ENCODE measurements around the gene CLMN. TPM values are rescaled to one million over a fixed set of nuclear protein-coding genes. Genes with fewer than 3 reads are reported as not detected.

Gene CLMN
- total and polyA plus RNA-seq, 2 of the 4 experiments (the other 2 are of a cell fraction), result 0.10 to 0.18 TPM

- Histone ChIP-seq H3K14ac (replicated peaks; ENCODE audit: low read depth, low read length) (no peak overlapping the region), H3K27me3 (ENCODE audit: control insufficient read depth, insufficient read depth, low read length) (no peaks in the 10 kb centered on the region; the same call in none of the 2 replicates), H2BK15ac (ENCODE audit: low read depth, low read length) (no peak overlapping the region), H3K4me2 (ENCODE audit: low read depth, low read length) (no peak overlapping the region), H3K4ac (ENCODE audit: low read depth, low read length) (no peak overlapping the region), H3K36me3 (ENCODE audit: control insufficient read depth, insufficient read depth, low read length) (no peaks in the 10 kb centered on the region), H2BK20ac (ENCODE audit: low read depth, low read length) (no peak overlapping the region), H3K79me1 (ENCODE audit: low read depth in 1 of 2, low read length in 2 of 2) (no peaks in the 10 kb centered on the region), H3K9me1 (ENCODE audit: insufficient read depth, low read length) (no peaks in the 10 kb centered on the region), H4K5ac (ENCODE audit: low read depth, low read length) (no peak overlapping the region), H4K8ac (ENCODE audit: low read depth in 2 of 2, low read length in 2 of 2) (no peak overlapping the region), H2BK5ac (ENCODE audit: low read depth, low read length, poor library complexity, severe bottlenecking) (no peak overlapping the region), H3K27ac (ENCODE audit: insufficient read depth, low read length) (no peak overlapping the region), H3K9ac (ENCODE audit: low read depth, low read length) (no peak overlapping the region), H3K23ac (ENCODE audit: low read depth, low read length) (no peak overlapping the region), H3K56ac (ENCODE audit: extremely low read depth, insufficient read depth, low read length) (no peak overlapping the region), H2AK9ac (replicated peaks; ENCODE audit: low read depth, low read length, poor library complexity) (no peak overlapping the region), H3K18ac (ENCODE audit: low read depth, low read length) (no peak overlapping the region), H3K4me3 (ENCODE audit: insufficient read depth, low read depth, low read length) (no peak overlapping the region), H2BK120ac (ENCODE audit: low read depth, low read length) (no peak overlapping the region), H4K20me1 (ENCODE audit: insufficient read depth, low read length) (no peaks in the 10 kb centered on the region), H2AFZ (replicated peaks; ENCODE audit: low read length, poor library complexity) (no peak overlapping the region), H3K4me1 (ENCODE audit: control insufficient read depth, insufficient read depth, low read length) (no peaks in the 10 kb centered on the region), H2AK5ac (ENCODE audit: low read depth, low read length) (no peak overlapping the region), H3K9me3 (ENCODE audit: control insufficient read depth, insufficient read depth, low read length) (no peaks in the 10 kb centered on the region), H4K91ac (ENCODE audit: insufficient read depth, low read depth, low read length) (no peak overlapping the region)
- ATAC-seq (ENCODE audit: low read depth) (no peak), DNase-seq (no peak)
- intact Hi-C loops (cut with micrococcal nuclease) (no loop called here), in situ Hi-C loops (cut with MboI; ENCODE audit: low sequenced_read_pairs) (no loop called here), dilution Hi-C loops (cut with HindIII; ENCODE audit: low sequenced_read_pairs, unreplicated experiment) (no loop called here)
- ChIA-PET CTCF (no interaction called here), POLR2A (ENCODE audit: unreplicated experiment) (no interaction called here)
- TF ChIP-seq BHLHE40 (IDR thresholded peaks at IDR 0.05; ENCODE audit: low read depth, low read length), result no peak
- no peak for TF ChIP-seq FOS (IDR thresholded peaks at IDR 0.05; ENCODE audit: low read depth, low read length)
- TF ChIP-seq ELK1 (IDR thresholded peaks at IDR 0.05; ENCODE audit: borderline replicate concordance, low read depth, low read length), result no peak
- no peak for TF ChIP-seq RCOR1 (IDR thresholded peaks at IDR 0.05; ENCODE audit: insufficient replicate concordance, low read length)
- no peak for TF ChIP-seq MAFK (IDR thresholded peaks at IDR 0.05; ENCODE audit: low read depth, low read length)
- no peak for TF ChIP-seq POLR2A (IDR thresholded peaks at IDR 0.05; ENCODE audit: low read depth, low read length)
- TF ChIP-seq MAZ (IDR thresholded peaks at IDR 0.05; ENCODE audit: borderline replicate concordance, low read depth, low read length), result no peak
- TF ChIP-seq CTCF (conservative IDR thresholded peaks at IDR 0.05; ENCODE audit: low read depth, low read length), result no peak
- TF ChIP-seq NFE2L2 (IDR thresholded peaks at IDR 0.05; ENCODE audit: low read depth, low read length), result no peak
- TF ChIP-seq SMC3 (IDR thresholded peaks at IDR 0.05; ENCODE audit: low read depth, low read length), result no peak
- no peak for TF ChIP-seq MXI1 (IDR thresholded peaks at IDR 0.05; ENCODE audit: borderline replicate concordance, low read depth, low read length)
- WGBS, 2 experiments (ENCODE audit: extremely low coverage in 2 of 2, insufficient read length in 1 of 2), result no CpG with 5 or more reads among the region's 3 CpGs
- no TSS peak for BruUV-seq (replicated peaks)
Observed at GRCh38 chr14:95215094-95215725, 104.5 kb downstream of the CLMN start.

Data from IMR-90 (cell line).